CD4-positive, alpha-beta T cell treated with Interleukin-1 beta for 1 hour (primary cell): ENCODE data around the gene MIS18A.

Experiments
- DNase-seq, 2 donors: peaks; one replicate each; pipeline ENCODE4 v3.0.0-alpha.2; 2020 to 2022

The MIS18A gene

GRCh38 chr21:32249511-32250280 is 29.2 kb downstream of the MIS18A start:
- no peak for DNase-seq

DNA sequence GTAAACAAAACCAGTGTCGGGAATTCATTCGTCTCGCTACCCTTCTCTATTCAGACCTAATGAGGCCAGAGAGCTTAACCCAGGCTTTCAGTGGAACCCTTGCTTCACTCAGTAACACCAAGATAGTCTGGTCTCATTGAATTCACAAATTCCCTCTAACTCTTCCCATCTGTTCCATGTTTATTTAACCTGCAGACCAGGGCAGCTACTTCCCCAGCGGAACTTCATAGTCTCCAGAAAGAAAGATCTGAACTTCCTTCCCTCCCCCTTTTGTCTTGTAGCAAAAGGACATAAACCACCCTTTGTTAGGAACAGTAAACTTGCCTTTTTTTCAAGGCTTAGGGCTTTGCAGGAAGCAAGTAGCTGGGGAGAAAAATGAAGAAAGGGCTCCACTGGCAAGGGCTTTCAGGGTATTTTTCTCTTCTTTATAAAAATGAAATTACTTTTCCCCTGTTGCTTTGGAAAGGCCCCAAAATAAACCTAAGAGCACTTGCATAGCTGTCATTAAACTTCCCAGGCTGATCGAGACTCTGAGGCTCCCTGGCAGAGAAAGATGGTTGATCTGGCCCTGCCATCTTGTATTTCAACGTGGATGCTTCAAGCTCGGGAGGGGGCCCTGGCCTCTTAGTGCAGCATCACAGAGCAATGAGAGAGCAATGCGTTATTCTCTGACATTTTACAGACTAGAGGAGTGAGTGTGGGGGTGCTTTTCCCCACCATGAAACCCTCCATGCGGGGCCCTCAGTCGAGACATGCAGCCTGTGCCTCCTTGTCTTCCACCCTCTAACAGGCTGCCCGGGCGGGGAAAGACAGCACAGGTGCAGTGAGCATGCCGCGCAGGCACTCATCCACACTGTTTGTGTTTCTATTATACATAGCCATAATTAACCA is 30.0 kb downstream of the MIS18A start:
- DNase-seq, result no peak

GRCh38 chr21:32246571-32247140 is 32.2 kb downstream of the MIS18A start:
- DNase-seq, result no peak

GRCh38 chr21:32245971-32246370 is 32.9 kb downstream of the MIS18A start:
- DNase-seq, result no peak

DNA sequence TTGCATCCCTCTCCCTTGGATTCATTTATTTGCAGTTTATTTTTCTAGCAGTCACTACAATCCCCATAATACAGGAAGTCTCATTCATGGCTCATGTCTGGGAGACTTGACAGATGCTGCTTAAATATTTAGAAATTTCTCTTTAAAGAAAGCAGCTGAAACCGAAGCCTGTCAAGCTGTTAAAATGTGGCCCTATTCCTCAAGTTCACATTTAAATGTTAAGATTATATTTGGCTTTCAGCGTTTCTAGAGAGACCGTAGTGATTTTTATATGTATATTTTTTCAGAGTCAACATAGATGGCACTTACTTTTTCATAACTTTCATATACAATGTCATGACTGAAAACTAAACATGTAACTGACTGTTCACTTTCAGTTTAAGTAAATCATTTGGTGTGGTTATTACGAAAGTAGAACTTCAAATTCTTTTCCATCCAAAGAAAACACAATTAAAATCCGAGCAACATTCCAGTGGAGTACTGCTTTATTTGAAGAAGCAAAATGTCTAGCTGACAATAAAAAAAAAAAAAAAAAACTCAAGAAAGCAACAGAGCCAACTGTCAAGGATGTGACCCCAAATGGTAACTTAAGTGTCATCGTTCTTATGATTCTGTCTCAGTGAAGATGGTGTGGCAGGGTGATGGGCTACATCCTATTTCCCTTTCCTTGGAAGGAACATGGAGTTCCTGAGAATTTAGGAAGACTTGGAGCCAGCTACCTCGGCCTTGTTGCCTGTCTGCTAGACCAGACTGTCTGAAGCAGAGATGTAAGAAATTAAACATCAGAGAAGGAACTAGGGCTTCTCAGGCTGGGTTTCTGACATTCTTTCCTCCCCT is 37.8 kb downstream of the MIS18A start:
- no peak for DNase-seq

DNA sequence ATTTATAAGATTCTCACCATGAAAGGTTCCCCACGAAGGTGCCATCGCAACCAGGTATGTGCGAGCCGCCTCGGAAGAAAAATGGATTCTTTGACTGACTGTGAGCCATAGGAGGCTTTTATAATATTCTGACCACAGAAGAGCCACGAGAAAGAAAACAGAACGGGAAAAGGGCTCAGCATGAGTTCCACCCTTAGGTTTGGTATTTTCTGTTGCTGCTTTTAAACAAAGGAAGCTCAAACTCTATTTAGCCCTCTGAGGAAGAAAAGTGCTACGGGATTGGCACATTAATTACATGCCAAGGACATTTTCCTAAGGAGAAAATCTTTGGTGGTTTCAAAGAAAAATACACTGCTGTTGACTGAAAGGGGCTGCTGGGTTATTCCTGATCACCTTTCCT is 39.3 kb downstream of the MIS18A start:
- DNase-seq, result no peak

GRCh38 chr21:32238063-32238462 is 40.8 kb downstream of the MIS18A start:
- DNase-seq, result no peak

- DNase-seq, result no peak
Measured at GRCh38 chr21:32237021-32237420, 41.8 kb downstream of the MIS18A start.

- no peak for DNase-seq
Measured at GRCh38 chr21:32233722-32234301, 45.0 kb downstream of the MIS18A start.

- no peak for DNase-seq
Measured at GRCh38 chr21:32233055-32233546, 45.7 kb downstream of the MIS18A start.

- DNase-seq, result no peak
Measured at GRCh38 chr21:32226444-32226843, 52.4 kb downstream of the MIS18A start.
